Fibroblast of lung (primary cell): ENCODE results near the gene AGAP9. TPM values are rescaled to one million over a fixed set of nuclear protein-coding genes. Genes with fewer than 3 reads are reported as not detected.
"Not testable (repeated sequence)": the region's sequence is repeated elsewhere in the genome, so short reads cannot be mapped to it uniquely, and the experiment has no call there.

Source experiments
- DNase-seq, 2 donors: peaks; one replicate each; pipeline versions ENCODE4 v3.0.0 to v3.0.0-alpha.2; 2010; ENCODE audit warnings: low read depth in 2 of 2
- H2AFZ ChIP-seq: 2 replicates; pipeline ENCODE4 v1.5.1; 2012; ENCODE audit warnings: low read length, control low read depth, inconsistent platforms
- H3K27ac ChIP-seq: 2 replicates; pipeline ENCODE4 v1.5.1; 2011; ENCODE audit warnings: low read length, control low read depth; ENCODE audit not compliant: insufficient read depth
- H3K27me3 ChIP-seq: 2 replicates; pipeline ENCODE4 v1.5.1; 2011; ENCODE audit warnings: mild to moderate bottlenecking, low read length; ENCODE audit not compliant: control insufficient read depth, insufficient read depth
- H3K36me3 ChIP-seq: 2 replicates; pipeline ENCODE4 v1.5.1; 2011; ENCODE audit warnings: low read length; ENCODE audit not compliant: control insufficient read depth, insufficient read depth
- H3K4me1 ChIP-seq: 2 replicates; pipeline ENCODE4 v1.5.1; 2011; ENCODE audit warnings: low read length; ENCODE audit not compliant: control insufficient read depth, insufficient read depth; ENCODE audit errors: extremely low read depth
- H3K4me2 ChIP-seq: 2 replicates; pipeline ENCODE4 v1.5.1; 2011; ENCODE audit warnings: low read length, control low read depth; ENCODE audit not compliant: insufficient read depth; ENCODE audit errors: extremely low read depth
- H3K4me3 ChIP-seq, 4 experiments: fragments of 200-600 bp in 1 of 4; sonication (generic) in 1 of 4; replicated peaks in 1 of 4; 2 replicates each; pipeline ENCODE4 v1.5.1; 2011 to 2016; ENCODE audit warnings: low read length in 4 of 4, low read depth in 3 of 4, mild to moderate bottlenecking in 3 of 4, control low read depth in 2 of 4, inconsistent platforms in 1 of 4, mixed read lengths in 1 of 4; ENCODE audit not compliant: insufficient read depth in 1 of 4; ENCODE audit errors: control extremely low read depth in 1 of 4
- H3K79me2 ChIP-seq: 2 replicates; pipeline ENCODE4 v1.5.1; 2012; ENCODE audit warnings: mild to moderate bottlenecking, low read length, inconsistent platforms; ENCODE audit not compliant: control insufficient read depth, insufficient read depth
- H3K9ac ChIP-seq: 2 replicates; pipeline ENCODE4 v1.5.1; 2011; ENCODE audit warnings: mild to moderate bottlenecking, low read length, control low read depth; ENCODE audit not compliant: insufficient read depth
- H3K9me3 ChIP-seq: 2 replicates; pipeline ENCODE4 v1.5.1; 2012; ENCODE audit warnings: low read depth, low read length; ENCODE audit not compliant: control insufficient read depth, insufficient read depth
- H4K20me1 ChIP-seq: 2 replicates; pipeline ENCODE4 v1.5.1; 2011; ENCODE audit warnings: low read length; ENCODE audit not compliant: control insufficient read depth, insufficient read depth; ENCODE audit errors: extremely low read depth
- polyA plus RNA-seq, 2 donors: library from polyadenylated mRNA; depleted of rRNA in 1 of 2; stranded (reverse) in 1 of 2; unstranded in 1 of 2; fragments of >200 nt; gene quantifications; 2 replicates each; pipeline ENCODE4 v1.2.1, GENCODE V29; 2011 to 2012; ENCODE audit warnings: missing spikeins in 1 of 2
- total RNA-seq: library from RNA; depleted of rRNA; stranded (reverse); fragments of >200 nt; gene quantifications from 2 replicates; pipeline ENCODE4 v1.2.1, GENCODE V29; 2014

Gene AGAP9
- total and polyA plus RNA-seq, 2 donors (not counting 1 experiment from before 2014, with no cell fraction given), result 2.8 to 3.2 TPM

GRCh38 chr10:47472647-47473046, 50.8 kb downstream of the AGAP9 start:
- H3K9ac ChIP-seq, H3K9me3 ChIP-seq, DNase-seq, H4K20me1 ChIP-seq, H3K4me3 ChIP-seq, H3K79me2 ChIP-seq, H2AFZ ChIP-seq, H3K36me3 ChIP-seq, H3K27ac ChIP-seq, H3K4me1 ChIP-seq, H3K4me2 ChIP-seq, H3K27me3 ChIP-seq: not testable (repeated sequence)

DNA sequence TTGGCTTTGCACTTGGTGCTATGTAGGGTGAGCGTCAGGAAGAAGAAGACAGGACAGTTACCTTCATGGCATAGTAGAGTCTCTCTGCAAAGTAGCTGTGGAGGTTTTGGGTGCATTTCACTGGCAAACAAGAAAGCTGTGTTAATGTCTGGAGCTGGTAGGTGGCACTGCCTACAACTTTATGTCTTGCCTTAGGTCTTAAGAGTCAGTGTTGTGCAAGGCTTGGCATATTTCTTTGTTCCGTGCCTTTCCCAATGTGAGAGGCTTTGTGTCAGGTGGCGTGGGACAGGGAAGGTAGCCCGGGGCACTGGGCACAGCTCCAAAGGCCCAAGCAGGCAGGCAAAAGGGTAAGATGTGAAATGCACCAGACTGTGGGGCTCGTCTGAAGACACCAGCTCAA, 51.4 kb downstream of the AGAP9 start:
- H4K20me1 ChIP-seq, H3K27ac ChIP-seq, H3K4me3 ChIP-seq, H3K36me3 ChIP-seq, H3K27me3 ChIP-seq, H2AFZ ChIP-seq, H3K9me3 ChIP-seq, H3K4me1 ChIP-seq, H3K4me2 ChIP-seq, H3K9ac ChIP-seq, H3K79me2 ChIP-seq, DNase-seq: not testable (repeated sequence)

DNA sequence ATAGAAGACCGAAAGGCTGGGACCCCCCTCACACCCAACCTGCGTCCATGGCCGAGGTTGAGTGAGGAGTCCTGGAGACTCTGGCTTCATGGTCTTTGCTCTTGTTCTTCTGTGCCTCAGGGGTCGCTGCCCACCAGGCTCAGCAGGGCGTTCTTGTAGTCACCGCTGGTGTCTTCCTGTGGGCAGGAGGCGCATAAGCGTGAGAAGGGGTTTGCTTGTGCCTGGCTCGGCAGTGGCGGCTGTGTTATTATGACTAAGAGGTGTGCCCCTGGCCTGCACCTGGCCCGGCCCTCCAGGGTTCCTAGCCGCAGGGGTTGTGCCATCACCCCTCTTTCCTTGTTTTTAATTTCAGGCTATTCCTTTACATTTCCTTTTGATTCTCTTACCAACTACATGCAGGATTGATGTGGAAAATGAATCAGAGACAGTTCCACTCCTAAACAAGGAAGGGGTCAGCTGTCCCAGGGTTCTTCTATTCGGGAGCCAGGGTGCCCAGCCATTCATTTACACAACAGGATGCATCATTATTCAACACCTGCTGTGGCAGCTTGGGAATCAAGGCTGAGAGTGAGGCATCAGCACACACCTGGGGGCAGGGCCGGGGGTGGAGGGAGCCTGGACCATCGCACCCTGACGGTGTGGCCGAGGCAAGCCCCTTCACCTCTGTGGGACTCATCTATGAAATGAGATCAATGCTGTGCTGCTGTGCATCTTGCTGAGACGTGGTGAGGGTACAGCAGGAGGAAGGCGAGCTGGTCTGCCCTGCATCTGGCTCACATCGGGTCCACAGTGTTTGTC, 54.5 kb downstream of the AGAP9 start:
- not testable (repeated sequence) for H3K36me3 ChIP-seq, H3K79me2 ChIP-seq, DNase-seq, H3K27me3 ChIP-seq, H3K4me1 ChIP-seq, H3K4me3 ChIP-seq, H2AFZ ChIP-seq, H3K27ac ChIP-seq, H4K20me1 ChIP-seq, H3K4me2 ChIP-seq, H3K9me3 ChIP-seq, H3K9ac ChIP-seq

DNA sequence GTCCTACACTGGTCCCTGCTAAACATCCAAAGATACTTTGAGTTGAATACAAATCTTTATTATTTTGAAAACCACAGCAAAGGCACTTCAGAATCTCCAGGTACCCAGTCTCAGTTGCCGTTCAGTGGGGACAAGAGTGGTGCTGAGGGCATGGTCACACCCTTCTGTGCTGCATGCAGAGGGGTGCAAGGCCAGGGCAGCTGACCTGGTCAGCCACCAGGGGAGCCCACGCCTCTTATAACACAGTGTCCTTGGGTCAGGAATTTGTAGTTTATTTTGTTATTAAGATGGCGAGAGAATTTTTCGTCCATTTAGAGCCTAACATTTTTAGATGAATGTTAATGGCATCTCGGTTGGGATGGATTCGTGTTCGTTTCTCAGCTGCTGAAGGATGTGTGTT, 55.5 kb downstream of the AGAP9 start:
- not testable (repeated sequence) for H3K9ac ChIP-seq, H3K79me2 ChIP-seq, H3K27me3 ChIP-seq, H3K4me2 ChIP-seq, H4K20me1 ChIP-seq, H3K4me1 ChIP-seq, H3K36me3 ChIP-seq, DNase-seq, H2AFZ ChIP-seq, H3K4me3 ChIP-seq, H3K27ac ChIP-seq, H3K9me3 ChIP-seq

- not testable (repeated sequence) for H3K36me3 ChIP-seq, H3K27ac ChIP-seq, H3K9me3 ChIP-seq, H3K79me2 ChIP-seq, H3K27me3 ChIP-seq, H4K20me1 ChIP-seq, DNase-seq, H3K4me3 ChIP-seq, H2AFZ ChIP-seq, H3K9ac ChIP-seq, H3K4me1 ChIP-seq, H3K4me2 ChIP-seq
These were observed 56.0 kb downstream of the AGAP9 start for GRCh38 chr10:47467458-47467857.

- not testable (repeated sequence) for H3K4me3 ChIP-seq, H3K4me2 ChIP-seq, H3K27ac ChIP-seq, H3K36me3 ChIP-seq, H3K27me3 ChIP-seq, H2AFZ ChIP-seq, H3K9me3 ChIP-seq, H3K9ac ChIP-seq, H3K4me1 ChIP-seq, DNase-seq, H3K79me2 ChIP-seq, H4K20me1 ChIP-seq
These were observed 58.1 kb downstream of the AGAP9 start for GRCh38 chr10:47465216-47465917.
